Hepatic stellate cell (primary cell): ENCODE measurements around the gene NOC2L.
A peak's percentile ranks its signal among the peaks of the same experiment; 100 is the strongest.

ENCODE experiments used
- DNase-seq: peaks from one replicate; pipeline ENCODE4 v3.0.0; 2011; ENCODE audit warnings: low spot score

NOC2L gene

DNA sequence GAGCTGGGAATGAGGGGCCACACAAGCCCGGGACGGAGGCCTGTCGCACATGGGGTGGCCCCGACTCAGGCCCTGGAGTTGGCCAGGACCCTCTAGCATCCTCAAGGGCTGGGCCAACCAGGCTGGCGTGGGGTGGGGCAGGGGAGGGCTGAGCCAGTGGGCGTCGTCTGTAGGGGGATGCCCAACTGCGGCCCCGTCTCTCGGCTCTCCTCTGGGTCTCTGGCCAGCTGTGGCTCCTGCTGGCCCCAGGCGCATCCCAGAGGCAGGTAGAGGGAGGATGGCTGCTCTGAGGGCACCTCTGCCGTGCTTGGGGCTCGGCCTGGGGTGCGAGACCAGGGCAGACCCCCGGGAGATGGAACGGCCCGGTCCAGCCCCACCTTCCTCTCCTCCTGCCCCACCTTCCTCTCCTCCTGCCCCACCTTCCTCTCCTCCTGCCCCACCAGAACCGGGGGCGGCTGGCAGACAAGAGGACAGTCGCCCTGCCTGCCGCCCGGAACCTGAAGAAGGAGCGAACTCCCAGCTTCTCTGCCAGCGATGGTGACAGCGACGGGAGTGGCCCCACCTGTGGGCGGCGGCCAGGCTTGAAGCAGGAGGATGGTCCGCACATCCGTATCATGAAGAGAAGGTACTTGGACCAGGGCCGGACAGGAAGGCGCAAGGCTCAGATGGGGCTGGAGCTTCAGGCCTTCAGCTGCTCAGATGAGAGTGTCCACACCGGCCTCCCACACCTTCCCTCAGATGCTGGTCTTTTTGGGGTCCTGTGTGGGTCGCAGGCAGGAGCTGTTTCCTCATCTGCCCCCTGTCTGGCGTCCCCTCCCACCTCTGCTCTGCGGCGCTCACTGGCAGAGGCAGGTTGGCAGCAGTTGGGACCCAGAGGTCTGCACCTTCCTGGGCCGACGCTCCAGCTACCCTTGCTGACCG is 29.1 kb downstream of the NOC2L start:
- DNase-seq, result no peak

DNA sequence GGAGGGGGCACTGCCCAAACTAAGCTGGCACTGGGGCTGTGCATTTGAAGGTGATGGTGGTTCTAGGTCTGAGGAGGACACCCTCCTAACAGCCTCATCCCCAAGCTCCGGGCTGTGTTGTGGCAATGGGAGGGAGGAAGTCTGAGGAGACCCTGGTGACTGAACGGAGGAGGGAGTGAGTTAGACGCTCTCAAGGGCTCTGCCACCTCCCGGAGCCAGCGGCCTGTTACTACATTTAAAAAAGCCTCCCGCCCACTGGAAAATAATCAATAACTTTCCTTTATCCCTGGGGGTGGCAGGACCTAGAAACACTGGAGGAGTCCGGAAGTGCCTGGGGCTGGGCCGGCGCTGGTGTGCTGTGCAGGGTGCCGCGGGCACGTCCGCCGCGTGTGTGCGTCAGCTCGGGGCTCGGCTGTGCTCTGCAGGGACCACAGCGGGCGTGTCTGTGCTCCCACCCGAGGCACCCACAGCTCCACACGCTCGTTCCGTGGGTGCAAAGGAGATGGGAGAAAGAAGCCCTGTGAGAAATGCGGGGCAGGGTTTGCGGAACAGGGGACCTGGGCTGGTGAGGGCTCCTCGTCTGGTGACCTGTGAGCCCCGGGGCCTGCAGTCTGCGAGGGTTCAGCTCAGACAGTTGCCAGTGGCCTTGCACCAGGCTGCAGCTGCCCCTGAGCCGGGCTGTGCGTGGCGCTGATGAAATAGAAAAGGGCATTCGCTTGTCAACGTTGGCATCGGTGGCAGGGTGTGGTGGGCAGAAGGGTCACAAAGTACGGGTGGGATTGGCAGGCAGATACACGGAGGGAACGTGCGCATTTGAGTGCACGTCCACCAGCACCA is 30.0 kb downstream of the NOC2L start:
- DNase-seq, result no peak

DNA sequence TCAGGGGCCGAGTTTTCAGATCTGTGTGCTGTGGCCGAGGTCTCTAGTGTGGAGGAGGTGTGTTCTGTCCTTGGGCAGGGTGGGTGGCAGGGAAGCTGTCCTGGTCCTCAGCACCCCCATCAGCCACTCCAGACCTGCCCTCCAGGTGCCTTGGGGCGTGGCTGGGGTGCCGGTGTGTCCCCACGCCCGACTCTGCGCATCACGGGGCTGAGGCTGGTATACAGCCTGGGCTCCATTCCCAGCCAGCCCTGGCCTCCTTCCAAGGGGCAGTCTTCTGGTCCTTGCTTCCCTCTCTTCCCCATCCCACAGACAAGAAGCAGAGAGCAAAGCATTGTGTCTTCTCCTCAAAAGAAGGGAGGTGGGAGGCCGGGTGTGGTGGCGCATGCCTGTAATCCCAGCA is 31.3 kb downstream of the NOC2L start:
- no peak for DNase-seq

DNA sequence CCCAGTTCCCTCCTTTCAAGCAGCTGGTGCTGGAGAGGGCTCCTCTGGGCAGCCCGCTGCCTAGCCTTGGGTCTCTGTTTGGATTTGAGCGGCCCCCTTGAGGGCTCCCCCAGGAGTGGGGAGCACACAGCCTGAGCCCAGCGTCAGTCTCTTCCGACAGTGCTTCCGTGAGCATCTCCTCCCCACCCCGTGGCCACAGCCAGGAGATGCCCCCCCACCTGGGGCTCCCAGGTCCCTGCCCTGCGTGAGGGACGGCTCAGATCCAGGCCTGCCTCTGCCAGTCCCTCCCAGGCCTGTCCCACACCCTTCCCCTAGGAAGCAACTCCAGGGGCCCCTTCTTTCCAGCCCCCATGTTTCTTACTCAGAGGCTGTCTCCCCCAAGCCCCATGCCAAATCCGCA is 31.8 kb downstream of the NOC2L start:
- DNase-seq, result no peak

DNA sequence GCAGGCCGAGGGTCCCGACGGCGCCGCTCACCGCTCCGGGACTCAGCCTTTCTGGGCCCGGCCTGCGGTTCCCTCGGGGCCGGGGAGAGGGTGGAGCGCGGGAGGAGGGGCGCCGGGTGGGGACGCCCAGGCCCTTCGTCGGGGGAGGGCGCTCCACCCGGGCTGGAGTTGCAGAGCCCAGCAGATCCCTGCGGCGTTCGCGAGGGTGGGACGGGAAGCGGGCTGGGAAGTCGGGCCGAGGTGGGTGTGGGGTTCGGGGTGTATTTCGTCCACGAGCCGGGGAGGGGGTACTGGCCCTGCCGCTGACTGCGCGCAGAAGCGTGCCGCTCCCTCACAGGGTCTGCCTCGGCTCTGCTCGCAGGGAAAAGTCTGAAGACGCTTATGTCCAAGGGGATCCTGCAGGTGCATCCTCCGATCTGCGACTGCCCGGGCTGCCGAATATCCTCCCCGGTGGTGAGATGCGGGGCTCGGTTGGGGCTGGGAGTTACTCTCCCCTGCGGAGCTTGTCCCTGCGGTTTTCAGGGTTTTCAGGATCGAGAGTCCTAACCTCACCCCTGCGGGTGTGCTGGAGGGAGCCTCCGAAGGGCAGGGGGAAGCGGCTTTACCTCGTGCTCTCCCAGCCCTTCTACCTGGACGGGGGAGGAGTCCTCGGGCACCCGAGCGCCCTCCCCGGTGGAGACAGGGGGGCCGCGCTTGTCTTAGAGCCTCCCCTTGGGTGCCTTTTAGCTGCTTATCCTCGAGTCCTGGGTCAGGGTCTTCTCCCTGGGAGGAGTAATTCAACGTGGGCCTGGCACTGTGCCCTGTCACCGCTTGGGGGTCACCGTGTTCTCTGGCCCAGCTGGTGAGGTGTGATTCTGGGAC is 33.3 kb downstream of the NOC2L start:
- no peak for DNase-seq

DNA sequence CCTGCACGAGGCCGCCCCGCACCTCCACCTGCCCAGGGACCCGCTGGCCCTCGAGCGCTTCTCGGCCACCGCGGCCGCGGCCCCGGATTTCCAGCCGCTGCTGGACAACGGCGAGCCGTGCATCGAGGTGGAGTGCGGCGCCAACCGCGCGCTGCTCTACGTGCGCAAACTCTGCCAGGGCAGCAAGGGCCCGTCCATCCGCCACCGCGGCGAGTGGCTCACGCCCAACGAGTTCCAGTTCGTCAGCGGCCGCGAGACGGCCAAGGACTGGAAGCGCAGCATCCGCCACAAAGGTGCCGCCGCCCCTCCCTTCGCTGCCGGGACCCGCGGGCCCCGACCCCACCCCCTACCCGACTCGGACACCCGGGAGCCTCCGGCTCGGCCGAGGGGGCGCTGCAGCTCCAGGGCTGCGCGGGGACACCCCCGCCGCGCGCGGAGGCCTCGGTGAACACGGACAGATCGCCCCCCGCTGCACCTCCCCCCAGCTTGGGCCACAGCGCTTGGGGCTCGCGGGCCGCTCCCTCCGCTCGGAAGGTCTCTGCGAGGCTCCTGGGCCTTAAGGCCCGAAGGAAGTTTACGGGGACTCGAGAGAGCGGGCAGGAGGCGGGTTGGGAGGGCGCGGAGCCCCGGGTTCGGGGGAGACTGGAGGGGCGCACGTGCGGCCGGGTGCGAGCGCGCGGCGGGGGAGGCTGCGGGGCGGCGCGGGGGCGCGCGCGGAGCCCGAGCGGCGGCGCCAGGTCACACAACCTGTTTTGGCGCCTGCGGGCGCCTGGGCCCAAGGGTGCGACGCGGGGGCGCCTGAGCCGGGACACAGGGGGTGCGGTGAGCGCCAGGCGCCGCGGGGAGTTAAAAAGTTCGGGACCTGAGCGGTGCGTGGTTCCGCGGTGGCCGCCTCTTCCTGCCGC is 34.1 kb downstream of the NOC2L start:
- no peak for DNase-seq

DNA sequence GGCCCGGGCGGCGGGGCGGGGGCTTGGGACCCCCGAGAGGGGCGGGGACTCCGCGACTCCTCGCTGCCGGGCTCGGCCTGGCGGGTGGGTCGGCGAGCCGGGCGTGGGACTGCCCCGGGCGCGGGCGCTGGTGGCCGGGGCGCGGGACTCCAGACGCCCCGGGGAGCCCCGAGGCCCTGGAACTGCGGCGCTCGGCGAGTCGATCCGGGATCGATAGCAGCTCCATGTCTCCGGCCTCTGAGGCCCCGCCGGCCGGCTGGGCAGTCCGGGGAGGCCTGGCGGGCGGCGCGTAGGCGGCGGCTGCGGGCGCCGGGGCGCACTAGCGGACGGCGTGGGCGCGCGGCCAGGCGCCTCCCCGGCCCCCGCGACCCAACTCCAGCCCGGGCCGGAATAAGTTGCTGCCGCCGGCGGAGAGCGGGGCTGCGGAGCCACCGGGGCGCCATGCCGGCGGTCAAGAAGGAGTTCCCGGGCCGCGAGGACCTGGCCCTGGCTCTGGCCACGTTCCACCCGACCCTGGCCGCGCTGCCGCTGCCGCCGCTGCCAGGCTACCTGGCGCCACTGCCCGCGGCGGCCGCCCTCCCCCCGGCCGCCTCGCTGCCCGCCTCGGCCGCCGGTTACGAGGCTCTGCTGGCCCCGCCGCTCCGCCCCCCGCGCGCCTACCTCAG is 34.9 kb downstream of the NOC2L start:
- DNase-seq, result no peak

DNA sequence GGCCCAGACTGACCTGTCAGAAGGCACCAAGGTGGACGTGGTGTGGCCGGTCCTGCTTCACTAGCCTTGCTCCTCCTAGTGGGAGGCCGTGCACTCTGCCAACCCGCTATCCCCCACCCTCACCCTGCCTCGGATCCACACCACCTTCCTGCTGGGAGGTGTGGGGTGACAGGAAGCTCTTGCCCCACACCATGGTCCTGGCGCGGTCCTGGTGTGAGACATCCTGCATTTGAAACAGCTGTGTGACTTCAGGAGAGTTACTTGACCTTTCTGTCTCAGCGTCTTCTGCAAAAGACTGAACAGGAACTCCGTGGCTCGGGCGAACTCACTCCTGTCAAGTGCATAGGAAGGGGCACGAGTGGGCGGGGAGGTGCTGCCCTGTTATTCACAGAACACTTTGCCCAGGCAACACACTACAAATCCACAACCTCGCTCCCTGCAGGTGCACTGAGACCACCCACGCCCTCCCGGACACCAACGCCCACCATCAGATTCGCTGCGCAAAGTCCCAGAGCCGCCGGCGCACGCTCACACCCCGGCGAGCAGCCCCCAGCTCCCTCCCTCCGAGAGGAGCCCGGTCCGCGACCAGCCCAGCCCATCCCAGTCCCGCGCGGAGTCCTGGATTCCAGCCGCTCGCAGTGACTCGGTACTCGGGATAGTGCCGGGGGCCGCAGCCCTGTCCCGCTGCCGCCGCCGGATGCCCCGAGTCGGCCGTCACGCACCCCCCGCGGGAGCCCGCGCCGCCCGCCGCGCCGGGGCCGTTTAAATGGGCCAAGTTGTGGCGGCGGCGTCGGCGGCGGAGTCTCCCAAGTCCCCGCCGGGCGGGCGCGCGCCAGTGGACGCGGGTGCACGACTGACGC is 35.7 kb downstream of the NOC2L start, which contains the start of gene SAMD11:
Gene SAMD11 (plus strand): TSS at position 793 of the 860 bp plus-strand sequence. CDS start 509 bp downstream, outside the sequence.
- DNase-seq, result peak; percentile 87

DNA sequence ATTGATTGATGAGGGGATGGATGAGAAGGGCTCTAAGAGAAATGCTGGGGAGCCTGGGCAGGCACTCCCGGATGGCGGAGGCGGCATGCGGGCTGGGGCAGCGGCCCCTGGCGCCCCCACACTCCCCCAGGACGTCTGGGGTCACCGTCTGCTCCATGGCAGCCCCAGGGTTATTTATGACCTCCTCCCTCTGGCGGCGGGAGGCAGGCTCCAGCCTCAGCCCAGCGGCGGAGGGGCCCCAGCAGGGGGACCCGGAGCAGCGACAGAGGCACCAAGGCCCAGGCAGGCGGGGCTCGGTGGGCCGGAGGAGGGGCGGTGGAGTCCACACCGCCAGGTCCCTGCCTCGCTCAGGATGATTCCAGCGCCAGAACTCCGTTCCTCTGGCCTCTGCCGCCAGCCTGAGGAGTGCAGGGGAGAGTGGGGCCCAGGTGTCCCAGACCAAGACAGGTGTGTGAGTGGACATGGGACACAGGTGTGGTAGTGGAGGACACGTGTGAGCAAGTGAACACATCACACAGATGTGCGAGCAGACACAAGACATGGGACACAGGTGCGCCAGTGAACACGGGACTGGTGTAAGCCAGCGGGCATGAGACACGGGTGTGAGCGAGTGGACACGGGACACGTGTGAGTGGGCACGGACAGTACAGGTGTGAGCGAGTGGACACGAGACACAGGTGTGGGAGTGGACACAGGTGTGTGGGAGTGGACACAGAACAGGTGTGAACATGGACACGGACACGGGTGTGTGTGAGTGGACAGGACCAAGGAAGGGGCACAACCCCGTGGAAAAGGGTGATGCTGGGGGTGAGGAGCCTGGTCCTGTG is 37.8 kb downstream of the NOC2L start:
- peak; percentile 93 for DNase-seq

DNA sequence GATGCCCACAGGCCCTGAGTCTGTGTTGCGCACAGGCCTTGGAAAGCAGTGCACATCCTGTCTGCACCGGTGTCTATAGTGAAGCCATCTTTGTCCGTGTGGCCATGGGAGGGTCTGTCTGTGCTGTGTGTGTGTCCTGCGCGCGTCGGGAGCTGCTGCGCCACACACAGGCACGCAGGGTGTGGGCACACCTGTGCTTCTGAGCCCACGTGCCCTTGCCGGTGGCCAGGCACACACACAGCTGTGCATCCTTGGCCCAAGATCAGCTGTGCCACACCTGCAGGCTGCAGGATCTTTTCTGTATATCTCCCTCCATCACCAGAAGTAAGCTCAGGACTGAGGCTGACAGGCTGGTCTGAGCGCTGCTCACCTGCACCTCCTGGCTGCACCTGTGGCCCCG is 38.5 kb downstream of the NOC2L start:
- DNase-seq, result no peak

DNA sequence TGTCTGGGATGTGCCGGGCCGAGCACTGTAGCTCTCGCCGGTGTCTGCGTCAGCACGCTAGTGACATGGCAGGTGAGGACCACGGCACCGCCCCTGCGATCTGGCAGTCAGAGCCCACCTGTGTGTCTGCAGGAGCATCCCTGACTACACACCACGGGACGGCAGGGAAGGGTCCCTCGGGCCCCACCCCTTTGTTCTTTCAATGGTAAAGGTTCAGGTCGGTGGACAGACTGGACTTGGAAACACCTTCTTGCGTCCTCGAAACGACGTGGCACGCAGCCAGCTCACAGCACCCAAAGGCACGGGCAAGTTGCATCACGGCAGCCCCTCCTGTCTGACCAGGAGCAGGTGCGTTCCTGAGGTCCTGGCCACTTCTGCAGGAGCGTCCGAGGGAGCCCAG is 39.0 kb downstream of the NOC2L start:
- no peak for DNase-seq

DNA sequence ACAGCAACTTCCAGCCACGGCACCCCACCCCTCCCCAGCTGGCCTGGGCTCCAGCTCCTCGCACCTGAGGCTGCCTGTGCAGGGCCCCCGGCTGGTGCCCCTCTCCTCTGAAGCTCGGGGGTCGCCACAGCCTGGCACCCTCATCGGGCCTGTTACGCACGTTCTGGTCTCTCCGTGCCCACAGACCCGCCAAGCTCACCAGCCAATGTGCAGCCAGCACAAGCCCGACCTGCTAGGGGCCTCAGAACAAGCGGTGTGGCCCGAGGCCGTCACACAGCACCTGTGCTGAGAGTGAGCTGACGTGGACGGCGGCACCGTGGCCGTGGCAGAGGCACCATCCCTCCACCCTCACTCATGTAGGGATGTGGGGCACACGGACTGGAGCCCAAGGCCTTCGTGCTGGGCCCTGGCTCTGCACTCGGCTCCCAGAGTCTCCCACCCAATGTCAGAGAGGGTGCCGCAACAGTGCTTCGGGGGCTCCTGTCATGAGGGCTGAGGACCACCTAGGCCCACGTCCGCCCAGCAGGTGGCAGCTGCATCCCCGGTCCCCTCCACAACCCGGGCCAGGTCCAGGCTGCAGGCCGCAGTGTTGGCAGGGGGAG is 39.7 kb downstream of the NOC2L start:
- no peak for DNase-seq

DNA sequence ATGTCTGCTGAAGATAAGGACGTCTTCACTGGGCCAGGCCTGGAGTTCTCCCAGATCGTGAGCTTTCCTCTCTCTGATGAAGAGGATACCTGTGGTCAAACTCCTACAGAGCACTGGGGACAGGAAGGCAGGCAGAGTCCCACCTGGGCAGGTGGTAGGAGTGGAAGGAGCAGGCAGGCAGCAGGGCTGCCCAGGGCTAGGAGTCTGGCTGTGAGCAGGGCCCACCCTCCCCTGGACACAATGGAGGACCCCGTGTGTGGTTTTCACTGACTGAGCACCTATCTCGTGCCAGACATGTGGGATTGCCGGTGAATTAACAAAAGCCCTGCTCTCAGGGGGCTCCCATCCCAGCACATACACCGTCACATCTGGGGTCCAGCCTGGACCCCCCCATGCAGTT is 40.2 kb downstream of the NOC2L start:
- DNase-seq, result no peak

DNA sequence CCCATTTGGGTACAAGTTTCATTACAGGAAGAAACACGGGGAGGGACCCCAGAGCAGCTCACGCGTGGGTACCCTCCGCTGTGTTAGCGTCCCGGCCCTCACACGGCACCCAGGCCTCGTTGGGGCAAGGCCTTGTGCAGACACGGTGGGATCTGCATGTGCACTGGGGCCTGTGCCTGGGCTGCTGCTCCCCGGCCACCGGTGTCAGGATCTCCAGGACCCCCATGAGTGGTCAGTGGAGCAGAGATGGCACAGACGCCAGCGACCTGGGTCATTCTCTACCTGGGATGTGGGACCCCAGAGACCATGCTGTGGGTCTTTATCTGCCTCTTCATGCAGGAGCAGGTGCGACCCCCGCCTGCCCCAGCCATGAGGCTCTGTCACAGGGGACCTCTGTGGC is 40.7 kb downstream of the NOC2L start:
- DNase-seq, result no peak

DNA sequence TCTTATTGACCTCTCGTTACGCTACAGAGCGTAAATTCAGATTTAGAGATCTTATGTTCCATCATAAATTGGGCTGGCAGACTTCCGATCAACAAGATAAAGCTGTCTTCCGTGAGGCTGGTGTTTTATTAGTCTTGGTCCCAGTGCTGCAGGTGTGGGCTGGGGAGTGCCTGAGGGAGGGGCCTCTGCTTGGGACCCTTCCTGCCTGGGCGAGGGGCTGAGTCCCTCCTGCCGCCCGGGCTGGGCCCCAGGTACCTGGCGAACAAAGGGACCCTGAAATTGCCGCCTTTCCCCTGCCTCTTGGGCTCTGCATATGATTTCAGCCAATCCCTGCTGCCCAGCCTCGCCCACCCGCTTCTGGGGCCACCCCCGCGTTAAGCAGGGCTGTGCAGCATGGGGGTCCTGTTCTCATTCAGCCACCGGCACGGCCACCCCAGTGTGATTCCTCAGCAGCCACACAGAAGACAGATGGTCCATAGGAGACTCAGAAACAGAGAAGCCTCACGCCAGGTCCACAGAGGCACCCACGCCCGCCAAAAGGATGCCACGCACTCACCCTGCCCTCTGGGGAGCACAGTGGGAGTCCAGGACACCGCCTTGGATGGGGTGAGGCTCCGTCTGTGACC is 41.5 kb downstream of the NOC2L start:
- DNase-seq, result no peak

DNA sequence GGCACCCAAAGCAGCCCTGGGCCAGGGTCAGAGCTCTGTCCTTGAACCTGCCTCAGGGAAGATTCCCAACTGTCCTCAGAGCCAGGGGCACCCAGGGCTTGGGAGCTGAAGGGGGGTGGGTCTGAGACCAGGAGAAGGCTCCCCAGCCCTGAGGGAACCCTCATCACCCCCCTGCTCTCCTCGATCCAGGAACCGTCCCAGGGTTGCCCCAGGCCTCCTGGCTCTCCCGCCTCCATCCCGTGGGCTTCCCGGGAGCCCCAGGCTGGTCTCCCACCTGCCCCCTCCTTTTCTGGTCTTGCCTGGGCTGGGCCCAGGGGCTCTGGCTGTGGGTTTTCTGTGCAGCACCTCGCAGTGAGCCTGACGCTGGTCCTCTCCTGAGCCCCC is 42.0 kb downstream of the NOC2L start:
- no peak for DNase-seq

DNA sequence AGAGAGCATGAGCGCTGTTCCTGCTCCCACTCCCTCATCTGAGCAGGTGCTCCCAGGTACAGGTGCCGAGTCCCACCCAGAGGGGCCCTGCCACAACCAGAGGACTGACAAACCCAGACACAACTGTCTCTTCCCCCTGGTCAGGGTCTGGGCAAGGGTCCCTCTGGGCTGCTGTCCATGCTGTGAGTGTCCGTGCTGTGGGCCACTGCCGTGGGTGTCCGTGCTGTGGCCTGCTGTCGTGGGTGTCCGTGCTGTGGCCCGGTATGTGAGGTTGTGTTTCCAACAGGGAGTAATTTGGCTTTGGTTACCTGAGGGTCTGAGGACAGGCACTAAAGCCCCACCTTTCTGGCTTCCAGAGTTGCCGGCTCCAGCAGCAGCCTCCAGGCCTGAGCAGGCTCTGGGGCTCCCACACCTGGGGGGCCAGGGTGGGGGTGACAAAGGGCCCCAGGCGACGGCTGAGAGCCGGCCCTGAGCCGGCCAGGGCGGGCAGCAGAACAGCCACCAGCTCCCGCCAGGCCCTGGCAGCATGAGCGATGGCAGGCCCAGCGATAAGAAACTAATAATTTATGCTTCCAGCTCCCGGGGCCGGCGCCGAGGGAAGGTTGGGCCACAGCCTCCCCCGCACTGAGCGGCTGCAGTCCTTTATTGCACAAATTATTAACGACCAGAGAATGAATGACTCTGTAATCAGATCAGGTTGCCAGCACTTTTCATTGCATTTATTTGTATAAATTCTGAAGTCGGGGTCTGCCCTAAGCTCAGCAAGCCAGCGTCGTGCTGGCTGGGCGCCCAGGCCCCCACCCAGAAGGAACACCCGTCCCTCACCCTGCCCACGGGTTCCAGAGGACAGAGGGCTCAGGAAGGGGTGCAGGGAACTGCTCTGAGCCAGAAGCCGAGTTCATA is 42.6 kb downstream of the NOC2L start:
- DNase-seq, result no peak
